H1 (cell line): ENCODE results near the gene CST1. TPM values are rescaled to one million over a fixed set of nuclear protein-coding genes. Genes with fewer than 3 reads are reported as not detected.

ENCODE experiments used
- CTCF ChIA-PET: fragments of 300-600 bp; sonication (Branson Sonifier 250); formaldehyde crosslinking; loops from one replicate; lab custom pipeline; 2021; ENCODE audit not compliant: partially characterized antibody; lab: Charles Lee
- POLR2A ChIA-PET: fragments of 300-600 bp; sonication (Branson Sonifier 250); formaldehyde crosslinking; loops from one replicate; lab custom pipeline; 2021; ENCODE audit warnings: inconsistent platforms; ENCODE audit not compliant: partially characterized antibody; lab: Charles Lee
- DNase-seq, 2 experiments: peaks; one replicate each; pipeline versions ENCODE4 v3.0.0 to v3.0.0-alpha.2; 2010 to 2022; ENCODE audit warnings: low spot score in 2 of 2, low read depth in 1 of 2, mixed read lengths in 1 of 2
- FAIRE-seq: peaks from 2 replicates; lab custom pipeline; 2011; peaks lifted over from hg19 to GRCh38; lab: Jason Lieb, UNC
- H2AFZ ChIP-seq: 2 replicates; pipeline ENCODE4 v1.8.1; 2012; ENCODE audit warnings: low read length, inconsistent platforms
- H2AK5ac ChIP-seq: 2 replicates; pipeline ENCODE4 v1.6.1; 2013; ENCODE audit warnings: low read depth, low read length
- H2BK120ac ChIP-seq: replicated peaks from 2 replicates; pipeline ENCODE3; 2013; ENCODE audit warnings: low read depth, low read length, inconsistent platforms
- H2BK12ac ChIP-seq: 2 replicates; pipeline ENCODE4 v1.6.1; 2013; ENCODE audit warnings: low read depth, low read length
- H2BK15ac ChIP-seq: 2 replicates; pipeline ENCODE4 v1.6.1; 2013; ENCODE audit warnings: low read length
- H2BK20ac ChIP-seq: 2 replicates; pipeline ENCODE4 v1.6.1; 2013; ENCODE audit warnings: low read length
- H2BK5ac ChIP-seq: 2 replicates; pipeline ENCODE4 v1.6.1; 2013; ENCODE audit warnings: low read depth, low read length
- H3K14ac ChIP-seq: 2 replicates; pipeline ENCODE4 v1.6.1; 2013; ENCODE audit warnings: inconsistent platforms; ENCODE audit not compliant: insufficient read length
- H3K18ac ChIP-seq: 2 replicates; pipeline ENCODE4 v1.6.1; 2013; ENCODE audit warnings: low read length; ENCODE audit errors: extremely low read depth
- H3K23ac ChIP-seq: 2 replicates; pipeline ENCODE4 v1.6.1; 2013; ENCODE audit warnings: inconsistent platforms; ENCODE audit not compliant: insufficient read length
- H3K23me2 ChIP-seq: 2 replicates; pipeline ENCODE4 v1.6.1; 2013; ENCODE audit warnings: low read depth, low read length
- H3K27ac ChIP-seq: 2 replicates; pipeline ENCODE4 v1.6.1; 2011; ENCODE audit warnings: low read depth, low read length, inconsistent platforms
- H3K27me3 ChIP-seq, 4 experiments: replicated peaks in 1 of 4; 1 replicate in 1 of 4; 2 replicates in 3 of 4; pipeline versions ENCODE4 v1.6.1 to v1.8.1; 2011 to 2013; ENCODE audit warnings: low read length in 3 of 4, mild to moderate bottlenecking in 3 of 4, inconsistent platforms in 2 of 4, mixed read lengths in 2 of 4, moderate library complexity in 1 of 4; ENCODE audit not compliant: control insufficient read depth in 3 of 4, insufficient read depth in 3 of 4; ENCODE audit errors: extremely low read depth in 1 of 4
- H3K36me3 ChIP-seq, 4 experiments: 2 replicates each; pipeline versions ENCODE4 v1.6.1 to v1.8.1; 2011 to 2013; ENCODE audit warnings: mild to moderate bottlenecking in 4 of 4, low read length in 3 of 4, moderate library complexity in 2 of 4, control low read depth in 1 of 4, inconsistent platforms in 1 of 4; ENCODE audit not compliant: insufficient read depth in 4 of 4, control insufficient read depth in 2 of 4
- H3K4ac ChIP-seq: replicated peaks from 2 replicates; pipeline ENCODE3; 2013; ENCODE audit warnings: low read length, low read depth, mixed read lengths, inconsistent platforms; ENCODE audit not compliant: insufficient read length
- H3K4me1 ChIP-seq, 4 experiments: replicated peaks in 1 of 4; 1 replicate in 1 of 4; 2 replicates in 3 of 4; pipeline versions ENCODE4 v1.6.1 to v1.8.1; 2011 to 2013; ENCODE audit warnings: low read length in 3 of 4, inconsistent platforms in 2 of 4, mixed read lengths in 1 of 4; ENCODE audit not compliant: insufficient read depth in 4 of 4, control insufficient read depth in 3 of 4
- H3K4me2 ChIP-seq, 2 experiments: 2 replicates each; pipeline versions ENCODE4 v1.6.1 to v1.8.1; 2011 to 2013; ENCODE audit warnings: low read depth in 2 of 2, low read length in 2 of 2, control low read depth in 1 of 2, inconsistent platforms in 1 of 2, mild to moderate bottlenecking in 1 of 2; ENCODE audit not compliant: insufficient read depth in 1 of 2
- H3K4me3 ChIP-seq, 4 experiments: fragments of 200-600, 300-600 bp in 1 of 4; sonication (generic), shearing (Covaris generic), sonication (Bioruptor Twin) in 1 of 4; 2 replicates each; pipeline versions ENCODE4 v1.5.1 to v1.8.1; 2011 to 2016; ENCODE audit warnings: low read length in 4 of 4, low read depth in 3 of 4, control low read depth in 2 of 4, inconsistent platforms in 2 of 4, mild to moderate bottlenecking in 2 of 4, mixed read lengths in 1 of 4, moderate library complexity in 1 of 4; ENCODE audit not compliant: insufficient read depth in 2 of 4; ENCODE audit errors: extremely low read depth in 1 of 4
- H3K56ac ChIP-seq: replicated peaks from 2 replicates; pipeline ENCODE3; 2013; ENCODE audit warnings: low read depth, mild to moderate bottlenecking, mixed read lengths, low read length, inconsistent platforms; ENCODE audit not compliant: insufficient read length
- H3K79me1 ChIP-seq: 2 replicates; pipeline ENCODE4 v1.6.1; 2013; ENCODE audit warnings: low read depth, low read length, control low read depth
- H3K79me2 ChIP-seq, 2 experiments: 2 replicates each; pipeline versions ENCODE4 v1.6.1 to v1.8.1; 2012 to 2013; ENCODE audit warnings: low read length in 2 of 2, mild to moderate bottlenecking in 2 of 2, inconsistent platforms in 1 of 2; ENCODE audit not compliant: insufficient read depth in 2 of 2, control insufficient read depth in 1 of 2
- H3K9ac ChIP-seq, 4 experiments: replicated peaks in 1 of 4; 1 replicate in 1 of 4; 2 replicates in 3 of 4; pipeline versions ENCODE4 v1.6.1 to v1.8.1; 2011 to 2013; ENCODE audit warnings: low read depth in 3 of 4, low read length in 3 of 4, control low read depth in 2 of 4, mild to moderate bottlenecking in 2 of 4, moderate library complexity in 2 of 4, inconsistent platforms in 1 of 4; ENCODE audit errors: extremely low read depth in 1 of 4
- H3K9me3 ChIP-seq, 2 experiments: 2 replicates each; pipeline versions ENCODE4 v1.6.1 to v1.8.1; 2012 to 2013; ENCODE audit warnings: mild to moderate bottlenecking in 2 of 2, moderate library complexity in 2 of 2, control low read depth in 1 of 2, inconsistent platforms in 1 of 2, low read depth in 1 of 2, low read length in 1 of 2, mixed read lengths in 1 of 2; ENCODE audit not compliant: insufficient read depth in 2 of 2
- H4K20me1 ChIP-seq, 2 experiments: replicated peaks in 1 of 2; 2 replicates each; pipeline versions ENCODE3 to v1.8.1; 2011 to 2013; ENCODE audit warnings: inconsistent platforms in 2 of 2, low read length in 2 of 2, mild to moderate bottlenecking in 1 of 2; ENCODE audit not compliant: insufficient read depth in 2 of 2, control insufficient read depth in 1 of 2
- H4K5ac ChIP-seq: 2 replicates; pipeline ENCODE4 v1.6.1; 2013; ENCODE audit warnings: low read length, low read depth, mixed read lengths, inconsistent platforms; ENCODE audit not compliant: insufficient read length
- H4K8ac ChIP-seq: 2 replicates; pipeline ENCODE4 v1.8.0; 2013; ENCODE audit warnings: mild to moderate bottlenecking, moderate library complexity, low read length, inconsistent platforms; ENCODE audit not compliant: insufficient read depth; ENCODE audit errors: extremely low read depth
- H4K91ac ChIP-seq: replicated peaks from 2 replicates; pipeline ENCODE3; 2013; ENCODE audit warnings: low read length, mixed read lengths, inconsistent platforms; ENCODE audit not compliant: insufficient read length
- ATF3 ChIP-seq: IDR thresholded peaks from 2 replicates; pipeline ENCODE4 v1.6.1; 2011; ENCODE audit warnings: low read depth, mild to moderate bottlenecking, low read length; ENCODE audit not compliant: insufficient read depth
- CTCF ChIP-seq, 3 experiments: IDR thresholded peaks; 1 replicate in 2 of 3; 2 replicates in 1 of 3; pipeline versions ENCODE4 v1.5.1 to v1.6.1; 2011; ENCODE audit warnings: low read length in 3 of 3, mild to moderate bottlenecking in 3 of 3, inconsistent platforms in 2 of 3, low read depth in 1 of 3, moderate library complexity in 1 of 3; ENCODE audit not compliant: insufficient read depth in 1 of 3; ENCODE audit errors: control extremely low read depth in 1 of 3
- KDM5A ChIP-seq: fragments of 200-600 bp; IDR thresholded peaks from 2 replicates; pipeline ENCODE4 v1.7.1; 2012; ENCODE audit warnings: mild to moderate bottlenecking, low read length, inconsistent platforms, mixed read lengths
- NRF1 ChIP-seq: IDR thresholded peaks from 2 replicates; pipeline ENCODE4 v1.6.1; 2011; ENCODE audit warnings: mild to moderate bottlenecking, low read depth, low read length, improper control_type of control experiment
- RNF2 ChIP-seq: fragments of 200-900, 300-1000 bp; sonication (generic); IDR thresholded peaks from 2 replicates; pipeline ENCODE4 v1.7.1; 2016; ENCODE audit warnings: borderline replicate concordance, low read depth, mild to moderate bottlenecking, antibody characterized with exemption, low read length; ENCODE audit not compliant: poor library complexity, severe bottlenecking; ENCODE audit errors: missing control alignments
- RXRA ChIP-seq: IDR thresholded peaks from 2 replicates; pipeline ENCODE4 v1.6.1; 2011; ENCODE audit warnings: low read depth, mild to moderate bottlenecking, low read length, moderate library complexity; ENCODE audit not compliant: insufficient read depth
- TEAD4 ChIP-seq: IDR thresholded peaks from 2 replicates; pipeline ENCODE4 v1.6.1; 2012; ENCODE audit warnings: low read depth, low read length, inconsistent platforms, mixed read lengths
- USF2 ChIP-seq: IDR thresholded peaks from 2 replicates; pipeline ENCODE4 v1.6.1; 2011; ENCODE audit warnings: low read length, improper control_type of control experiment
- WGBS, 2 experiments: shearing (Covaris generic) in 1 of 2; methylation state at CpG; one replicate each; pipeline versions ENCODE4 v1.1.6 to v1.1.7; 2013 to 2015; ENCODE audit warnings: low lambda C conversion rate in 2 of 2, mixed read lengths in 2 of 2, inconsistent platforms in 1 of 2, low coverage in 1 of 2, missing lambda C conversion rate in 1 of 2; ENCODE audit not compliant: insufficient replicate concordance in 2 of 2, insufficient coverage in 1 of 2, insufficient read length in 1 of 2; ENCODE audit errors: extremely low coverage in 1 of 2, missing lambda C conversion rate in 1 of 2; 5-methylcytosine and 5-hydroxymethylcytosine counted together
- polyA plus RNA-seq, 7 experiments: library from polyadenylated mRNA; depleted of rRNA in 3 of 7; stranded (reverse) in 5 of 7; unstranded in 2 of 7; fragments of >200 nt in 5 of 7; fragments of 200-250 nt in 2 of 7; gene quantifications; 1 replicate in 5 of 7; 2 replicates in 1 of 7; 4 replicates in 1 of 7; pipeline versions ENCODE4 v1.2.1 to v1.2.3, GENCODE V29; 2011 to 2013; ENCODE audit warnings: missing spikeins in 2 of 7, mixed read lengths in 2 of 7
- total RNA-seq: library from RNA; stranded (reverse); fragmentation: NEBNext Ultra II Directional; extraction: Animal tissue kit (Norgen Biotek cat#: 25700); gene quantifications from 2 replicates; pipeline ENCODE4 v1.2.1, GENCODE V29; 2021

The CST1 gene
- total and polyA plus RNA-seq, 2 of the 8 experiments (the other 6 are each of a cell fraction or from before 2014, with no cell fraction given) = 2.3 to 2.9 TPM

GRCh38 chr20:23752481-23753193, 1.9 kb upstream of the CST1 start:
- Histone ChIP-seq H3K18ac (no peak overlapping the region), H3K56ac (no peak overlapping the region), H3K27ac (no peak overlapping the region), H3K4me3 (no peak overlapping the region), H2BK5ac (no peak overlapping the region), H3K9ac (no peak overlapping the region), H3K4me2 (no peak overlapping the region), H4K8ac (no peak overlapping the region), H4K5ac (no peak overlapping the region), H3K27me3 (peaks cover 25 to 50% (median 39%) of the 10 kb centered on the region in 4 experiments), H3K9me3 (no peaks in the 10 kb centered on the region), H4K91ac (no peak overlapping the region), H4K20me1 (peaks cover 0 to 2% of the 10 kb centered on the region in 2 experiments), H3K36me3 (no peaks in the 10 kb centered on the region), H2AK5ac (no peak overlapping the region), H3K14ac (no peak overlapping the region), H2BK20ac (no peak overlapping the region), H3K79me1 (no peaks in the 10 kb centered on the region), H3K23ac (no peak overlapping the region), H2AFZ (no peak overlapping the region), H2BK120ac (no peak overlapping the region), H3K4ac (no peak overlapping the region), H2BK12ac (no peak overlapping the region), H3K23me2 (no peaks in the 10 kb centered on the region), H3K79me2 (no peaks in the 10 kb centered on the region), H3K4me1 (peaks cover 0 to 3% (median 0%) of the 10 kb centered on the region in 4 experiments; a peak in 2 of 7 replicates), H2BK15ac (no peak overlapping the region)
- POLR2A ChIA-PET = no interaction called here
- no peak for FAIRE-seq
- peak in 1 of 2 experiments; percentile 35 for DNase-seq
- CTCF ChIA-PET = no interaction called here
- WGBS, 2 experiments = 84% methylated on average over 8 of the region's 11 CpGs; no CpG with 5 or more reads in 1 of the 2 experiments
- TF ChIP-seq RNF2 (no peak), USF2 (no peak), NRF1 (no peak), ATF3 (no peak), KDM5A (no peak), CTCF (IDR thresholded peaks at IDR 0.05; ENCODE audit: control extremely low read depth in 1 of 3, insufficient read depth in 1 of 3, low read depth in 1 of 3, low read length in 3 of 3) (no peak), RXRA (no peak), TEAD4 (no peak)
